Measurements from ENCODE around the gene ATG10.

GRCh38 chr5:82105457-82105856, 133.6 kb downstream of the ATG10 start:
- TF ChIP-seq EP300 (IDR thresholded peaks at IDR 0.05) (no peak), CTCF (IDR thresholded peaks at IDR 0.05) (no peak), POLR2A (IDR thresholded peaks at IDR 0.05) (no peak), POLR2AphosphoS5 (IDR thresholded peaks at IDR 0.05) (no peak)

Data from suprapubic skin (tissue), 4 donors.